B cell (primary cell): ENCODE results near the gene RPL7A. TPM values are rescaled to one million over a fixed set of nuclear protein-coding genes. Genes with fewer than 3 reads are reported as not detected.

Experiments used
- ATAC-seq: fragments of 200-7000 bp; cut with Tn5 transposase; one replicate; pipeline ENCODE4 v1.10.0; 2021; ENCODE audit warnings: low read depth, mild to moderate bottlenecking, moderate number of reproducible peaks, moderate library complexity
- CTCF ChIA-PET: fragments of 350-600 bp; sonication (Branson Sonifier 250); formaldehyde crosslinking; loops from one replicate; lab custom pipeline; 2021; ENCODE audit warnings: antibody characterized with exemption, inconsistent platforms; lab: Charles Lee
- POLR2A ChIA-PET: fragments of 350-600 bp; sonication (Branson Sonifier 250); formaldehyde crosslinking; loops from one replicate; lab custom pipeline; 2021; ENCODE audit warnings: antibody characterized with exemption; lab: Charles Lee
- DNase-seq: peaks from one replicate; pipeline ENCODE4 v3.0.0; 2013
- H2AFZ ChIP-seq: 2 replicates; pipeline ENCODE4 v1.6.1; 2012; ENCODE audit warnings: mild to moderate bottlenecking, low read depth, low read length; ENCODE audit not compliant: insufficient read depth, poor library complexity, severe bottlenecking
- H3K27ac ChIP-seq, 2 donors: 1 replicate in 1 of 2; 2 replicates in 1 of 2; pipeline ENCODE4 v1.5.1; 2012 to 2013; ENCODE audit warnings: low read length in 2 of 2, mild to moderate bottlenecking in 2 of 2, moderate library complexity in 1 of 2
- H3K27me3 ChIP-seq, 4 experiments: fragments of 200-600 bp in 1 of 4; sonication (generic) in 1 of 4; replicated peaks in 1 of 4; 1 replicate in 2 of 4; 2 replicates in 2 of 4; pipeline versions ENCODE4 v1.6.1 to v1.7.0; 2013 to 2016; ENCODE audit warnings: low read length in 3 of 4, mild to moderate bottlenecking in 2 of 4, mixed read lengths in 1 of 4, moderate library complexity in 1 of 4; ENCODE audit not compliant: insufficient read depth in 4 of 4, control insufficient read depth in 3 of 4; ENCODE audit errors: control extremely low read depth in 1 of 4
- H3K36me3 ChIP-seq, 2 experiments: replicated peaks in 1 of 2; 1 replicate in 1 of 2; 2 replicates in 1 of 2; pipeline versions ENCODE4 v1.6.1 to v1.7.1; 2013; ENCODE audit warnings: low read length in 1 of 2; ENCODE audit not compliant: insufficient read depth in 2 of 2, control insufficient read depth in 1 of 2; ENCODE audit errors: control extremely low read depth in 1 of 2, extremely low read depth in 1 of 2
- H3K4me1 ChIP-seq, 2 donors: fragments of 200-600 bp in 1 of 2; sonication (generic) in 1 of 2; 1 replicate in 1 of 2; 2 replicates in 1 of 2; pipeline versions ENCODE4 v1.5.1 to v1.6.1; 2013 to 2017; ENCODE audit warnings: low read length in 2 of 2; ENCODE audit not compliant: control insufficient read depth in 2 of 2, insufficient read depth in 2 of 2
- H3K4me2 ChIP-seq: replicated peaks from 2 replicates; pipeline ENCODE3; 2012; ENCODE audit warnings: mild to moderate bottlenecking, low read depth, low read length; ENCODE audit not compliant: poor library complexity, severe bottlenecking
- H3K4me3 ChIP-seq, 5 experiments: fragments of 200-600 bp in 1 of 5; sonication (generic) in 1 of 5; 1 replicate in 3 of 5; 2 replicates in 2 of 5; pipeline versions ENCODE4 v1.5.1 to v1.7.0; 2011 to 2016; ENCODE audit warnings: low read length in 4 of 5, mild to moderate bottlenecking in 4 of 5, low read depth in 2 of 5, control low read depth in 1 of 5, moderate library complexity in 1 of 5; ENCODE audit not compliant: insufficient read depth in 1 of 5; ENCODE audit errors: control extremely low read depth in 1 of 5, extremely low read depth in 1 of 5
- H3K79me2 ChIP-seq: fragments of 200-600 bp; sonication (generic); one replicate; pipeline ENCODE4 v1.6.0; 2016; ENCODE audit warnings: low read length; ENCODE audit not compliant: control insufficient read depth, insufficient read depth
- H3K9ac ChIP-seq: fragments of 200-600 bp; sonication (generic); 2 replicates; pipeline ENCODE4 v1.6.1; 2017; ENCODE audit warnings: mild to moderate bottlenecking, low read length, moderate library complexity
- H3K9me3 ChIP-seq, 3 donors: one replicate each; pipeline versions ENCODE4 v1.6.1 to v1.7.1; 2013; ENCODE audit warnings: low read length in 2 of 3; ENCODE audit not compliant: control insufficient read depth in 2 of 3, insufficient read depth in 1 of 3; ENCODE audit errors: control extremely low read depth in 1 of 3
- H4K20me1 ChIP-seq: 2 replicates; pipeline ENCODE4 v1.6.0; 2012; ENCODE audit warnings: mild to moderate bottlenecking, low read length; ENCODE audit not compliant: insufficient read depth, control insufficient read depth, poor library complexity, severe bottlenecking
- H3K27ac Mint-ChIP-seq: one replicate; pipeline ENCODE4 v1.8.0; 2021; ENCODE audit warnings: mixed read lengths
- H3K27me3 Mint-ChIP-seq: one replicate; pipeline ENCODE4 v1.8.0; 2021; ENCODE audit warnings: mixed read lengths
- H3K4me1 Mint-ChIP-seq: one replicate; pipeline ENCODE4 v1.8.0; 2021; ENCODE audit warnings: mixed read lengths
- H3K4me3 Mint-ChIP-seq: one replicate; pipeline ENCODE4 v1.8.0; 2021; ENCODE audit warnings: mixed read lengths
- H3K9me3 Mint-ChIP-seq: one replicate; pipeline ENCODE4 v1.8.0; 2022; ENCODE audit warnings: mixed read lengths; ENCODE audit not compliant: insufficient read depth
- EZH2 ChIP-seq: IDR thresholded peaks from 2 replicates; pipeline ENCODE4 v1.6.1; 2012; ENCODE audit warnings: borderline replicate concordance, low read depth, mild to moderate bottlenecking, moderate library complexity, low read length; ENCODE audit not compliant: insufficient read depth, poor library complexity, severe bottlenecking
- WGBS: methylation state at CpG from one replicate; pipeline ENCODE4 v1.1.5; 2013; ENCODE audit warnings: missing lambda C conversion rate; ENCODE audit not compliant: insufficient coverage; 5-methylcytosine and 5-hydroxymethylcytosine counted together
- intact Hi-C: fragments of 100-400 bp; cut with micrococcal nuclease; formaldehyde crosslinking; loops from one replicate; pipeline ENCODE4 v1.10.0; 2022
- polyA plus RNA-seq: library from polyadenylated mRNA; depleted of rRNA; stranded (reverse); fragments of >200 nt; gene quantifications from 2 replicates; pipeline ENCODE4 v1.2.3, GENCODE V29; 2012
- total RNA-seq, 2 donors: library from RNA; stranded (reverse); fragments of 120-200 nt in 1 of 2; gene quantifications; 1 replicate in 1 of 2; 2 replicates in 1 of 2; pipeline versions ENCODE4 v1.2.3 to v1.2.4, GENCODE V29; 2013 to 2022
- TF ChIP-seq, protein P1 (sequence below): fragments of 200-600 bp; IDR thresholded peaks from one replicate; pipeline ENCODE4 v1.8.0; 2022; ENCODE audit warnings: antibody characterized with exemption, mild to moderate bottlenecking

Gene RPL7A
- total and polyA plus RNA-seq, 2 donors (not counting 1 experiment from before 2014, with no cell fraction given), result 2,407 to 3,937 TPM

DNA sequence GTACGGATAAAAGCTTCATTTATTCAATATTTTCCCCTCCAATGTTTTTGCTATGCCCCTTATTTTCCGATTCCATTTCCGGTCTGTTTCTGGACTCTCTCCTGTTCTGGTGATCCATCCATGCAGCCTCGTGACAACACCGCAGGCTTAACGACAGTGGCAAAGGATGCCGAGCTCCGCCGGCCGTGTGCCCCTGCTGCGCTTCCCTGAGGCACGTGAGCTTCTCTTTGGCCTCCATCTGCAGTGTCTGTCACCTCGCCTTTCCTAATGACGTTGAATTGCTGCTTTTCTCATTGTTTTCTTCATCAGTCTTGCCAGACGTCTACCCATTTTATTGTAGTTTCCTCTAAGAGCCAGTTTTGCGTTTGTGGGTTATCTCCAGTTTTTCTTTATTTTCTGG is 40.7 kb upstream of the RPL7A start:
- TF ChIP-seq, protein P1, sequence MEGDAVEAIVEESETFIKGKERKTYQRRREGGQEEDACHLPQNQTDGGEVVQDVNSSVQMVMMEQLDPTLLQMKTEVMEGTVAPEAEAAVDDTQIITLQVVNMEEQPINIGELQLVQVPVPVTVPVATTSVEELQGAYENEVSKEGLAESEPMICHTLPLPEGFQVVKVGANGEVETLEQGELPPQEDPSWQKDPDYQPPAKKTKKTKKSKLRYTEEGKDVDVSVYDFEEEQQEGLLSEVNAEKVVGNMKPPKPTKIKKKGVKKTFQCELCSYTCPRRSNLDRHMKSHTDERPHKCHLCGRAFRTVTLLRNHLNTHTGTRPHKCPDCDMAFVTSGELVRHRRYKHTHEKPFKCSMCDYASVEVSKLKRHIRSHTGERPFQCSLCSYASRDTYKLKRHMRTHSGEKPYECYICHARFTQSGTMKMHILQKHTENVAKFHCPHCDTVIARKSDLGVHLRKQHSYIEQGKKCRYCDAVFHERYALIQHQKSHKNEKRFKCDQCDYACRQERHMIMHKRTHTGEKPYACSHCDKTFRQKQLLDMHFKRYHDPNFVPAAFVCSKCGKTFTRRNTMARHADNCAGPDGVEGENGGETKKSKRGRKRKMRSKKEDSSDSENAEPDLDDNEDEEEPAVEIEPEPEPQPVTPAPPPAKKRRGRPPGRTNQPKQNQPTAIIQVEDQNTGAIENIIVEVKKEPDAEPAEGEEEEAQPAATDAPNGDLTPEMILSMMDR, result no peak
- TF ChIP-seq EZH2, result no peak
- Histone ChIP-seq H2AFZ (no peak overlapping the region), H3K36me3 (no peaks in the 10 kb centered on the region), H3K9me3 (no peaks in the 10 kb centered on the region), H4K20me1 (no peaks in the 10 kb centered on the region), H3K4me3 (no peak overlapping the region), H3K4me1 (no peaks in the 10 kb centered on the region), H3K27me3 (no peaks in the 10 kb centered on the region), H3K9ac (no peak overlapping the region), H3K27ac (no peak overlapping the region), H3K79me2 (no peaks in the 10 kb centered on the region), H3K4me2 (no peak overlapping the region)
- intact Hi-C loops, result no loop called here
- 87% methylated on average over 15 of the region's 16 CpGs for WGBS
- POLR2A ChIA-PET, result interaction anchor here (0.6 kb wide), 1 partner anchor 164 kb away, joined by 5 read pairs; no protein-coding TSS in a partner anchor
- no peak for DNase-seq
- H3K27me3 Mint-ChIP-seq, result peaks cover 22% of the 10 kb centered on the region
- no peak overlapping the region for H3K27ac Mint-ChIP-seq
- H3K4me3 Mint-ChIP-seq, result no peak overlapping the region
- CTCF ChIA-PET, result no interaction called here
- ATAC-seq, result no peak
- no peaks in the 10 kb centered on the region for H3K9me3 Mint-ChIP-seq
- H3K4me1 Mint-ChIP-seq, result no peaks in the 10 kb centered on the region

GRCh38 chr9:133309608-133310007 is 38.4 kb upstream of the RPL7A start:
- H3K4me1 Mint-ChIP-seq, result no peaks in the 10 kb centered on the region

More at GRCh38 chr9:133309608-133310007, 38.4 kb upstream of the RPL7A start:
- Mint-ChIP-seq H3K27ac (no peak overlapping the region), H3K27me3 (peaks cover 22% of the 10 kb centered on the region), H3K4me3 (no peak overlapping the region), H3K9me3 (no peaks in the 10 kb centered on the region)
- 100% methylated on average over 3 of the region's 6 CpGs for WGBS
- no peaks in the 10 kb centered on the region for H3K4me1 ChIP-seq
- no peak overlapping the region for H2AFZ ChIP-seq
- no peak overlapping the region for H3K4me2 ChIP-seq
- H3K9me3 ChIP-seq, result no peaks in the 10 kb centered on the region
- ATAC-seq (no peak), DNase-seq (no peak)
- H3K27ac ChIP-seq, result no peak overlapping the region
- ChIA-PET POLR2A (no interaction called here), CTCF (no interaction called here)
- H3K4me3 ChIP-seq, result no peak overlapping the region
- intact Hi-C loops, result no loop called here
- TF ChIP-seq, protein P1, result no peak
- TF ChIP-seq EZH2, result no peak
- no peaks in the 10 kb centered on the region for H3K36me3 ChIP-seq
- H3K79me2 ChIP-seq, result no peaks in the 10 kb centered on the region
- no peaks in the 10 kb centered on the region for H3K27me3 ChIP-seq
- no peaks in the 10 kb centered on the region for H4K20me1 ChIP-seq
- no peak overlapping the region for H3K9ac ChIP-seq
